Transverse colon (tissue), 4 donors: ENCODE measurements around the gene KIFC1.

Experiments used
- EP300 ChIP-seq: sonication (generic); formaldehyde crosslinking; IDR thresholded peaks from one replicate; pipeline ENCODE4 v1.6.1; 2017; ENCODE audit warnings: antibody characterized with exemption, low read depth
- POLR2AphosphoS5 ChIP-seq, 3 donors: sonication (generic); formaldehyde crosslinking; IDR thresholded peaks; one replicate each; pipeline ENCODE4 v1.6.1; 2016; ENCODE audit warnings: antibody characterized with exemption in 3 of 3
- TF ChIP-seq, protein P1 (sequence below), 5 experiments: fragments of 200-600 bp in 3 of 5; fragments of 450-650 bp in 2 of 5; sonication (generic) in 3 of 5; IDR thresholded peaks; 1 replicate in 2 of 5; 2 replicates in 3 of 5; pipeline ENCODE4 v1.5.1; 2016 to 2017; ENCODE audit warnings: antibody characterized with exemption in 5 of 5, inconsistent platforms in 3 of 5, mild to moderate bottlenecking in 2 of 5, moderate library complexity in 1 of 5

DNA sequence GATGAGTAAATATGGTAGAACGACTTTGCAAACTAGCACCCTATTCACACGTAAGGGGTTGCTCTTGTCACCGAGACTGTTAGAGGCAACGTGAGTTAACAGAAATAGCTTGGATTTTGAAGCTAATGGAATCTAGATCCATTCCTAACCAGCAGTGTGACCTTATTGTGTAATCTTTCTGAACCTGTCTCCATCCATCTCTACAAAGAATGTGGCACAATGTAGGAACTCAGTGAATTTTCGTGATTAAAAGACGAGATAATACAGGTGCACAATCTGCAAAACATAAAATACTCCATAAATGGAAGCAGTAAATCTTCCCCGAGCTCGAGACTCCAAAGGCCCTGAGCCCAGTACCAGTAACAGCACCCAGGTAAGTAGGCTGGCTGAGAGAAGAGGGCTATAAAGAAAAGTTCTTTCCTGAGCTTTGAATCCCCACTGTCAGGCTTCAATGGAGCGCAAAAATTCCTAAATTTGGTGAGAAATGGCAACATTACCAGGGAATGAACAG lies 801 bp upstream of the KIFC1 start:
- TF ChIP-seq, protein P1, sequence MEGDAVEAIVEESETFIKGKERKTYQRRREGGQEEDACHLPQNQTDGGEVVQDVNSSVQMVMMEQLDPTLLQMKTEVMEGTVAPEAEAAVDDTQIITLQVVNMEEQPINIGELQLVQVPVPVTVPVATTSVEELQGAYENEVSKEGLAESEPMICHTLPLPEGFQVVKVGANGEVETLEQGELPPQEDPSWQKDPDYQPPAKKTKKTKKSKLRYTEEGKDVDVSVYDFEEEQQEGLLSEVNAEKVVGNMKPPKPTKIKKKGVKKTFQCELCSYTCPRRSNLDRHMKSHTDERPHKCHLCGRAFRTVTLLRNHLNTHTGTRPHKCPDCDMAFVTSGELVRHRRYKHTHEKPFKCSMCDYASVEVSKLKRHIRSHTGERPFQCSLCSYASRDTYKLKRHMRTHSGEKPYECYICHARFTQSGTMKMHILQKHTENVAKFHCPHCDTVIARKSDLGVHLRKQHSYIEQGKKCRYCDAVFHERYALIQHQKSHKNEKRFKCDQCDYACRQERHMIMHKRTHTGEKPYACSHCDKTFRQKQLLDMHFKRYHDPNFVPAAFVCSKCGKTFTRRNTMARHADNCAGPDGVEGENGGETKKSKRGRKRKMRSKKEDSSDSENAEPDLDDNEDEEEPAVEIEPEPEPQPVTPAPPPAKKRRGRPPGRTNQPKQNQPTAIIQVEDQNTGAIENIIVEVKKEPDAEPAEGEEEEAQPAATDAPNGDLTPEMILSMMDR (IDR thresholded peaks at IDR 0.05), result no peak
- TF ChIP-seq POLR2AphosphoS5 (IDR thresholded peaks at IDR 0.05) (no peak), EP300 (no peak)
